NCI-H2227 (cell line): ENCODE data around the gene BSDC1.
"Not testable (repeated sequence)": the region's sequence is repeated elsewhere in the genome, so short reads cannot be mapped to it uniquely, and the experiment has no call there.

ENCODE experiments used
- DNase-seq: peaks from one replicate; lab custom pipeline; 2025; ENCODE audit not compliant: unreplicated experiment; lab: John Stamatoyannopoulos, UW

Gene BSDC1, protein sequence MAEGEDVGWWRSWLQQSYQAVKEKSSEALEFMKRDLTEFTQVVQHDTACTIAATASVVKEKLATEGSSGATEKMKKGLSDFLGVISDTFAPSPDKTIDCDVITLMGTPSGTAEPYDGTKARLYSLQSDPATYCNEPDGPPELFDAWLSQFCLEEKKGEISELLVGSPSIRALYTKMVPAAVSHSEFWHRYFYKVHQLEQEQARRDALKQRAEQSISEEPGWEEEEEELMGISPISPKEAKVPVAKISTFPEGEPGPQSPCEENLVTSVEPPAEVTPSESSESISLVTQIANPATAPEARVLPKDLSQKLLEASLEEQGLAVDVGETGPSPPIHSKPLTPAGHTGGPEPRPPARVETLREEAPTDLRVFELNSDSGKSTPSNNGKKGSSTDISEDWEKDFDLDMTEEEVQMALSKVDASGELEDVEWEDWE

GRCh38 chr1:32394141-32394889, at the start of gene BSDC1:
BSDC1 (minus strand) TSS chr1:32394441; CDS start chr1:32394414, 27 bp downstream.
- DNase-seq, result peak; percentile 99

DNA sequence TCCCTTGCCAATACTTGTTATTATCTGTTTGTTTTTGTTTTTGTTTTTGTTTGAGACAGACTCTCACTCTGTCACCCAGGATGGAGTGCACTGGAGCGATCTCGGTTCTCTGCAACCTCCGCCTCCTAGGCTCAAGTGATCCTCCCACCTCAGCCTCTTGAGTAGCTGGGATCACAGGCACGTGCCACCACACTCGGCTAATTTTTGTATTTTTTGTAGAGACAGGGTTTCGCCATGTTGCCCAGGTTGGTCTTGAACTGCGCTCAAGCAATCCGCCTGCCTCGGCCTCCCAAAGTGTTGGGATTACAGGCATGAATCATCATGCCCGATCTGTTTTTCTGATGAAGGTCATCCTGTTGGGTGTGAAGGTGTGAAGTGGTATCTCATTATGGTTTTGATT, 47.2 kb upstream of the BSDC1 start:
- DNase-seq, result not testable (repeated sequence)

DNA sequence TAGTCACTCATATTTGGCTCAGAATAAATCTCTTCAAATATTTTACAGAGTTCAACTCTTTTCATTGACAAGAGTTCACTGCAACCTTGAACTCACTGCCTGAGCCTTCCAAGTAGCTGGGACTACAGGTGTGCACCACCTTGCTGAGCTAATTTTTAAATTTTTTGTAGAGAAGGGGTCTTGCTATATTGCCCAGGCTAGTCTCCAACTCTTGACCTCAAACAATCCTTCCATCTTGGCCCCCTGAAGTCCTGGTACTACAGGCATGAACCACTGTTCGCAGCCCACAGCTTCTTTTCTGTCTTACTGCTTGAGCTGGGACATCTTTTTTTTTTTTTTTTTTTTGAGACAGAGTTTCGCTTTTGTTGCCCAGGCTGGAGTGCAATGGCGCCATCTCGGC, 44.5 kb upstream of the BSDC1 start:
- not testable (repeated sequence) for DNase-seq

GRCh38 chr1:32438136-32438535, 43.9 kb upstream of the BSDC1 start:
- DNase-seq, result no peak

GRCh38 chr1:32431736-32432400, 37.6 kb upstream of the BSDC1 start:
- no peak for DNase-seq

DNA sequence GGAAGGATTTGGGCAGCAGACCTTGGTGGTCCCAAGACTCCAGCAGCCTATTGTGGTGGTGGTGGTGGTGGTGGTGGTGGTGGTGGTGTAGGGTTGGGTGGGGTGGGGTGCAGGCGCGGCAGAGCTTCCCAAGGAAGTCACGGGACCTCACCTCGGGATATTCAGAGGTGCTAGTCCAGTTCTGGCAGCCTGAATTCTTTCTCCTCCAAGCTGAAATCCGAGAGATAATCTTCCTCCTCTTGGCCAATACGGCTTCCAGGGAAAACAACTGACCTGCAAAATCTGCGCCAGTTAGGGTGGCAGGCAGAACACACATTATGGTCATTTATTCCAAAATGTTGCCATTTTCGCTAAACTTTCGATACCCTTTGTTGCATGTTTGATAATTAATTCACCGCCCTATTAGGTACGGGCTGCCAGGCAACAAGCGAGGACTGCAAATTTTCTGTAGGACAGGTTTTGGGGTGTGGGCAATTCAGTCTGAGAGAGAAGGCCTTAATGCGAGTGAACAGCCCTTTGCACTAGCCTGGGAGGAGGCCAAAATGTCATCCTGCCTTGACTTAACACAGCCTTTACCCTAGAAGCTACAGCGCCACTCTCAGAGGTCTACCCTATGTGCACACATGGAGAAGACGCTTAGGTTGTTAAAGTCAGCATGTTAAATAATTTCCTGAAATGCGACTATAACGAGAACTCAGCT, 33.2 kb upstream of the BSDC1 start:
- no peak for DNase-seq

DNA sequence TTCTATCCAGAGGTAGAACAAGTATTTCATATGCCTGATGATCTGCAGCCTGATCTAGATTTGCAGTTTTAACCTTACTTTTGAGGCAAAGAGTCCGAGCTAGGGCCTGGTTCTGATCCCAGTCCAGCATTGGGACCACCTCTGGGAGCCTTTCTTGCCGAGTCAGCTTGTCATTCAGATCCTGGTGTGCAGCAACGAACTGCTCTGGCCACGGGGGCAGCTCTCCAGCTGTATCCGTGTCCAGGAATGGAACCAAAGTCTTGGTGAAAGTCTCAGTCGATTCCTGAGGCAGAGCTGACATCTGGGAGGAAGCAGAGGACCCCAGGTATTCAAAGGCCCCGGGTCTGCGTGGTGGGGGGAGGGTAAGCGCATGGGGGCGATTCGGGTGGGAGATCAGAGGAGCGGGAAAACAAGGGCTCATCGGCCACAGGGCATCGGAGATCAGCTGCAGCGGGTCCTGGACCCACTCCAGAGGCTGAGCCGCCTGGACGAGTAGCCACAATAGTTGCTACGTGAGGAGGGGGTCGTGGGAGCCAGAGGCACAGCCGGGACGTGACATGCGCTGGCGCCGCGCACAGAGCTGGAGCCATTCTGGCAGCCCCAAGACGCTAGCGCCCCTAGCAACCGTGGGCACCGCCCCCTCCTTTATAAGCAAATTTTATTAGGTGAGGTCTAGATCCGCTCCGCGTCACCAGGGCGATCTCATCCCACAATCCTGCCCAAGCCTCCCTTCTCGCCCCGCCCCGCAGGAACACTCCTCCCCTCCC, 32.4 kb upstream of the BSDC1 start:
- DNase-seq, result peak; percentile 68

- DNase-seq, result no peak
These were observed 27.5 kb upstream of the BSDC1 start for GRCh38 chr1:32421775-32422174.

GRCh38 chr1:32414186-32414886, 20.1 kb upstream of the BSDC1 start:
- DNase-seq, result no peak

DNA sequence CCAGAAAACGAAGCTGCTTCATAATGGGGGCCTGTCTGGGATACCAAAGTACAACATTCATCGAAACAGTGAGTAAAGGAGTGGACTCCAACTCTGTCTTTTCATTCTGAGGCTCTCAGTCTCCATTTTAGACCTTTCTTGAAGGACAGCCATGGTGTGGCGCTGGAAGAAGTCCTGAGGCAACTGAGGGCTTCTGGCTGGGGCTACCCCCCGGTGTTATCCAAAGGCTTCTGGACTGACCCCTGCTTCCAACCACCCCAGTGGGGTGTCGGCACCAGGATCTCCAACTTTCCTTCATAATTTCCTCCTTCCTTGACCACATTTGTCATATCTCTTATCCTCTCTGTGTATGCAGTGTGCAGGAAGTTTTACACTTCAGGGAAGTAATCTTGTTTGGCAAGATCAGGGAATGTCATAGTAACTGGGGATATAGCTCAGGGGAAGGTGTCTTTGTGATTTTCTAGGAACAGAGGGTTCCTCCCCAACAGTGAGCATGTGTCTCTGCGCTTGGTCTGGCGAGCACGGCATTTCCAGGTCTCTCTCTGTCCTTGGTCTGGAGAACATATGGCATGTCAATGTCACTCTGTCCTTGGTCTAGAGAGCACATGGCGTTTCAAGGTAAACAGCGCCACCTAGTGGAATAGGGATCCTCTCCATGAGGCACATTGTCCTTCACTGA, 19.4 kb upstream of the BSDC1 start:
- peak; percentile 38 for DNase-seq

DNA sequence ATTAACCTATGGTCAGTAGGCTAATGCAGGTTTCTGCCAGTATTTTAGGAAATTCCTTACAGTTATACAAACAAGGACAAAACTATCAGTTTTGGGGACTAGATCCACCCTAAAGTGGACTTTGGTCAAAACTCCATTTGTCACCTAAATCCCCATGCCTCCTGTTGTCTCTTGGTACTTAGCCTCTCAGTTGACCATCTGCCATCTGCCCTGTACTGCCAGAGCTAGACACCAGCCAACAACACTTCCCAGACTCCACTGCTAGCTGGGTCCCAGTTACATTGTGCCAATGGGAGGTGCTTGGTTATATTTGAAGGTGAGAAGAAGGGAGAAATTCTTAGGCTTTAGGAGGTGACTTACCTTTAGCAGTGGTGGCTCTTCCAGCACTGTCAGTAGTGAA, 17.0 kb upstream of the BSDC1 start:
- DNase-seq, result no peak

- no peak for DNase-seq
These were observed 12.4 kb upstream of the BSDC1 start for GRCh38 chr1:32406629-32407111.

DNA sequence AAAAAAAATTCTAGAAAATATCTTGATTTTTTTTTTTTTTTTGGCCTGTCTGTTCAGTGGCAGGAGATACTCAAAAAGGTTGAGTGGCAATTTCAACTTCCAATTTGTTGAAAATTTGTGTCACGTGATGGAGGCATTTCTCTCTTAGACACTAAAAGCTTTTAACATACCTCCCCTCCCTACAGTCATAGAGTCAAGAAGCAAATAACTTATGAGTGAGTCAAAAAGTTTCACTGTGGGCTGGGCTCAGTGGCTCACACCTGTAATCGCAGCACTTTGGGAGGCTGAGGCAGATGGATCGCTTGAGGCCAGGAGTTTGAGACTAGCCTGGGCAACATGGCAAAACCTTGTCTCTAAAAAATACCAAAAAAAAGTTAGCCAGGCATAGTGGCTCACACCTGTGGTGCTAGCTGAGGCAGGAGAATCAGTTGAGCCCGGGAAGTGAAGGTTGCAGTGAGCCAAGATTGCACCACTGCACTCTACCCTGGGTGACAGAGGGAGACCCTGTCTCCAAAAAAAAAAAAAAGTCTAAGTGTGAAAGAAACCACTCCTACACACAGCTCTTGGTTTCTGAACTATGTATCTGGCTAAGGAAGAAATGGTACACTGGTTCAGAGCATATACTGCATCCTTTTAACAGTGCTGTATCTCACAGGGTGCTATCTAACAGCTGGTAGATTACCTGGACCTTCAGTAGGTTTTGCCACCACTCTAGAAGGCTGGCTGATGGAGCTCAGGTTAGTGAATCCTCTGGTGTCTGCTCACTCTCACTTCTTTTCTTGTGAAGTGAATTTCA, 11.6 kb upstream of the BSDC1 start:
- DNase-seq, result no peak

GRCh38 chr1:32404946-32405345, 10.7 kb upstream of the BSDC1 start:
- no peak for DNase-seq

DNA sequence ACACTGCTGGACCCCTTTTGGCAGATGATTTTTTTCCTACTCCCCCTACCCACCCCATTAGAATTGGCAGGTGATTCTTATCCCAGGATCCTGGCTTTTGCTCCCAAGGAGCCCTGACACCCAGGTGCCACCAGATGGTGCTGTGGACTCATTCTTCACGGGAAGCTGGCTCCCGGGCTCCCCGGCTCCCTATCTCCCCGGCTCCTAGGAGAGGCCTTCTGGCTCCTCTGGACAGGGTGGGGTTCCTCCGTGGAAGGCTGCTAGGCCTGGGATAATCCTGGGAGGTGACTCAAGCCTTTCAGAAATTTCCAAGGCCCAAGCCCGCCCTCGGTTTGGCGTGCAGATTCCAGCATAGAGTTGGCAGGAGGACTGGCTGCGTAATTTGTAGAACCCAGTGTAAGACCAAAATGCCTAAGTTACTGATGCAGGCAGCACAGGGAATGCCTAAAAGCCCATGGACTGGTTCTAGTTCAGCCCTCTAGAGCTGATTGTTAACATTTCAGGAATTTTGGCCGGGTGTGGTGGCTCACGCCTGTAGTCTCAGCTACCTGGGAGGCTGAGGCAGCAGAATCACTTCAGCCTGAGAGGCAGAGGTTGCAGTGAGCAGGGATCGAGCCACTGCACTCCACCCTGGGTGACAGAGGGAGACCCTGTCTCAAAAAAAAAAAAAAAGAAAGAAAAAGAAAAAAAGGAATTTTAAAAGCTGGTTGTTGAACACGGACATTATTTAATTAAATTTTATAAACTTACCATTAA, 6.8 kb upstream of the BSDC1 start:
- peak; percentile 90 for DNase-seq

DNA sequence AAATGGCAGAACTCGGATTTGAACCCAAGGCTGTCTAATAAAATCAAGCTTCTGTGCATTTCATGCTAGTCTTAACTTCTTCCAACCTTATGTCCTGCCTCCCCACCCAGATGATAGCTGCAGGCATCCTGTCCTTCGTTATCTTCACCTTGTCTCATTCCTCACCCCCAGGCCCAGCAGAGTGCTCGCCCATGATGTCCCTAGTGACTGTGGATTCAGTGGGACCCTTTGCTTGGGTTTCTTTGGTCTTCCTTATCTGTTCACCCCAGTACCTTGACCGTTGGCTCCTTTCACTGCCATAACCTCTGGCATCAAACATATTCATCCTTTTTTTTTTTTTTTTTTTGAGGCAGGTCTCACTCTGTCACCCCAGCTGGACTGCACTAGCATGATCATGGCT, 5.6 kb upstream of the BSDC1 start:
- DNase-seq, result no peak

DNA sequence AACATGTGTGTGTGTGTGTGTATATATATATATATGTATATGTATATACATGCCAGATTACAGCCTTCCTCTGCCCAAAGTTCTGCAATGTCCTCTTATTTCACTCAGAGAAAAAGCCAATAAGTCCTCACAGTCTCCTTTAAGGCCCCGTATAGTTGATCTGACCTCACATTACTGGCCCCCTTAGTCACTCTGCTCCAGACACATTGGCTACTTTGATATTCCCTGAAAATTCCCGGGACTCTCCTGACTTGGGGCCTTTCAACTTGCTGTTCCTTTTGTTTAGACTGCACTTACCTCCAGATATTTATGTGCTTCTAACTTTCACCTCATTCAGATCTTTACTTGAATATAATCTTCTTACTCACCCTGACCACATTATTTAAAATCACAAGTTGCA, 4.2 kb upstream of the BSDC1 start:
- no peak for DNase-seq

DNA sequence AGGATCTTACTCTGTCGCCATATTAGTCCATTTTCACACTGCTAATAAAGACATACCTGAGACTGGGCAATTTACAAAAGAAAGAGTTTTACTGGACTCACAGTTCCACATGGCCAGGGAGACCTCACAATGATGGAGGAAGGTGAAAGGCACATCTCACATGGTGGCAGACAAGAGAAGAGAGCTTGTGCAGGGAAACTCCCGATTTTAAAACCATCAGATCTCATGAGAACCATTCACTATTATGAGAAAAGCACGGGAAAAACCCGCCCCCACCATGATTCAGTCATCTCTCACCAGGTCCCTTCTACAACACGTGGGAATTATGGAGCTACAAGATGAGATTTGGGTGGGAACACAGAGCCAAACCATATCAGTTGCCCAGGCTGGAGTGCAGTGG, 2.3 kb upstream of the BSDC1 start:
- DNase-seq, result not testable (repeated sequence)
